Raji (cell line): Measurements from ENCODE around the gene TOMM40L.

Experiments
- POLR2A ChIP-seq: IDR thresholded peaks from 2 replicates; pipeline ENCODE4 v1.6.1; 2011; ENCODE audit warnings: low read depth, low read length, control low read depth; ENCODE audit not compliant: insufficient read depth

TOMM40L gene

GRCh38 chr1:161226759-161227158 lies 899 bp downstream of the TOMM40L start:
- no peak for TF ChIP-seq POLR2A

- TF ChIP-seq POLR2A: no peak
Measured at GRCh38 chr1:161227196-161227871, 1.5 kb downstream of the TOMM40L start.

GRCh38 chr1:161228032-161228431 lies 2.2 kb downstream of the TOMM40L start:
- TF ChIP-seq POLR2A: no peak

GRCh38 chr1:161229896-161230295 lies 4.0 kb downstream of the TOMM40L start:
- TF ChIP-seq POLR2A: no peak

- no peak for TF ChIP-seq POLR2A
Measured at GRCh38 chr1:161230762-161231161, 4.9 kb downstream of the TOMM40L start.

- no peak for TF ChIP-seq POLR2A
Measured at GRCh38 chr1:161233102-161233501, 7.2 kb downstream of the TOMM40L start.

- no peak for TF ChIP-seq POLR2A
Measured at GRCh38 chr1:161235957-161236775, 10.3 kb downstream of the TOMM40L start.

GRCh38 chr1:161238039-161238473 lies 12.2 kb downstream of the TOMM40L start, which contains the start of gene NR1I3:
Gene NR1I3, minus strand, starts transcription at chr1:161238203. Its CDS starts 1,638 bp downstream, at chr1:161236565.
- TF ChIP-seq POLR2A: no peak

GRCh38 chr1:161241682-161242081 lies 15.8 kb downstream of the TOMM40L start:
- no peak for TF ChIP-seq POLR2A

GRCh38 chr1:161242313-161242712 lies 16.5 kb downstream of the TOMM40L start:
- no peak for TF ChIP-seq POLR2A

- no peak for TF ChIP-seq POLR2A
Measured at GRCh38 chr1:161244888-161245287, 19.0 kb downstream of the TOMM40L start.

GRCh38 chr1:161250829-161251228 lies 25.0 kb downstream of the TOMM40L start:
- TF ChIP-seq POLR2A: no peak

- TF ChIP-seq POLR2A: no peak
Measured at GRCh38 chr1:161251579-161251978, 25.7 kb downstream of the TOMM40L start.

- TF ChIP-seq POLR2A: no peak
Measured at GRCh38 chr1:161258439-161259344, 32.8 kb downstream of the TOMM40L start, which contains the start of gene PCP4L1. Gene PCP4L1, plus strand, starts transcription at chr1:161258745. Its CDS starts 230 bp downstream, at chr1:161258975.

- no peak for TF ChIP-seq POLR2A
Measured at GRCh38 chr1:161259345-161259702, 33.5 kb downstream of the TOMM40L start.
